ENCODE results near the gene MRPS10.

Gene MRPS10

GRCh38 chr6:42217519-42218367 is at the start of gene MRPS10:
TSS of gene MRPS10 (minus strand) at chr6:42217861. CDS start at chr6:42217849, 12 bp downstream.
- H3K27me3 Mint-ChIP-seq: no peaks in the 10 kb centered on the region
- ATAC-seq (replicated peaks; ENCODE audit: extremely low read depth, poor library complexity, severe bottlenecking) (peak; percentile 100), DNase-seq (ENCODE audit: low spot score in 2 of 2) (peak; percentile 82 to 85)
- no peaks in the 10 kb centered on the region for H3K9me3 Mint-ChIP-seq
- H3K36me3 Mint-ChIP-seq (ENCODE audit: insufficient read depth): peaks cover 21% of the 10 kb centered on the region
- peak within 1 kb of the TSS; percentile 98 for H3K4me3 Mint-ChIP-seq
- peak within 1 kb of the TSS; percentile 99 for H3K27ac Mint-ChIP-seq (ENCODE audit: low read depth)
- H3K4me1 Mint-ChIP-seq: peaks cover 16% of the 10 kb centered on the region

DNA sequence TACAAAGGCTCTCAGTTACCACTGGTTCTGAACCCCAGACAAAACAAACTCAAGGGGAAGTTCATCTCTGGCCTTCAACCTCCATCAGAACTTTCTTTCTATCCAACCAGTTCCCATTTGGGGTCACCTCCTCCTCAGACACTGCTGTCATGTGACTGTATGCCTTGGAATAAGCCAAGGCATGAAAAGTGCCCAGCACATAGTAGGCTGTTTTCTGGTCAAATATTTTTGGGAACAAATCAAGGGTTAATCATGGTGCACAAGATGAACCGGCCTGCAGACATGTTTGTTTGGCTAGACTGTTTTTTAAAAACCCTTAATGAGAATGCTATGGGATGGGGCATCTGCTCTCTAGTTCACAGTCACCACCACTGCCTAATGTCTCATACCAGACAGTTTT is 48.9 kb upstream of the MRPS10 start:
- H3K27me3 Mint-ChIP-seq: no peaks in the 10 kb centered on the region
- no peak for DNase-seq (ENCODE audit: low spot score in 2 of 2)
- no peak for ATAC-seq (replicated peaks; ENCODE audit: extremely low read depth, poor library complexity, severe bottlenecking)
- H3K4me3 Mint-ChIP-seq: no peak overlapping the region
- no peak overlapping the region for H3K27ac Mint-ChIP-seq (ENCODE audit: low read depth)
- H3K4me1 Mint-ChIP-seq: peaks cover 21% of the 10 kb centered on the region
- no peaks in the 10 kb centered on the region for H3K9me3 Mint-ChIP-seq
- H3K36me3 Mint-ChIP-seq (ENCODE audit: insufficient read depth): peaks cover 33% of the 10 kb centered on the region

DNA sequence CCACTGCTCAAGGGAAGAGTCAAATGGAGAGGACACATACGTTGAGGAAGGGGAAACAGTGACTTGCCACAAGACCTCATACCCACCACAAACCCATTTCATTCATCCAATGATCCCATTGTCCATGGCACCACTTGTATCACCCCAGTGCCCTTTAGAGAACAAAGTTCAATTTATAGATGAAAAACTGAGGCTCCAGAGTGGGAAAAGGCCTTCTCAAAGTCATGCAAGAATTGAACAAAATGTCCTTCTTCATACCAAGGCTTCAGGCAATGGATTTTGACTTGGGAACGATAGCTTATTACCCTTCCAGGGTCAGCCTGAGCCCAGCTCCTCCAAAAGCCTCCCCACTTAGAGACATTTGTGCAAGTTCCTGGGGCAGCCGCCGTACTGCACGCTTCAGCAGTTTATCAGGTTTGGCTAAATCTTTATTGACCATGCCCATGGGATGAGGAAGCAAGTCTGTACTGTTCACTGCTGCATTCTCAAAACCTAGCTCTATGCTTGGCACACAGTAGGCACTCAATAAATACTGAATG is 47.3 kb upstream of the MRPS10 start:
- Mint-ChIP-seq H3K4me1 (peaks cover 23% of the 10 kb centered on the region), H3K9me3 (no peaks in the 10 kb centered on the region), H3K36me3 (ENCODE audit: insufficient read depth) (peaks cover 29% of the 10 kb centered on the region), H3K27ac (ENCODE audit: low read depth) (no peak overlapping the region), H3K27me3 (no peaks in the 10 kb centered on the region), H3K4me3 (no peak overlapping the region)
- no peak for DNase-seq (ENCODE audit: low spot score in 2 of 2)
- no peak for ATAC-seq (replicated peaks; ENCODE audit: extremely low read depth, poor library complexity, severe bottlenecking)

DNA sequence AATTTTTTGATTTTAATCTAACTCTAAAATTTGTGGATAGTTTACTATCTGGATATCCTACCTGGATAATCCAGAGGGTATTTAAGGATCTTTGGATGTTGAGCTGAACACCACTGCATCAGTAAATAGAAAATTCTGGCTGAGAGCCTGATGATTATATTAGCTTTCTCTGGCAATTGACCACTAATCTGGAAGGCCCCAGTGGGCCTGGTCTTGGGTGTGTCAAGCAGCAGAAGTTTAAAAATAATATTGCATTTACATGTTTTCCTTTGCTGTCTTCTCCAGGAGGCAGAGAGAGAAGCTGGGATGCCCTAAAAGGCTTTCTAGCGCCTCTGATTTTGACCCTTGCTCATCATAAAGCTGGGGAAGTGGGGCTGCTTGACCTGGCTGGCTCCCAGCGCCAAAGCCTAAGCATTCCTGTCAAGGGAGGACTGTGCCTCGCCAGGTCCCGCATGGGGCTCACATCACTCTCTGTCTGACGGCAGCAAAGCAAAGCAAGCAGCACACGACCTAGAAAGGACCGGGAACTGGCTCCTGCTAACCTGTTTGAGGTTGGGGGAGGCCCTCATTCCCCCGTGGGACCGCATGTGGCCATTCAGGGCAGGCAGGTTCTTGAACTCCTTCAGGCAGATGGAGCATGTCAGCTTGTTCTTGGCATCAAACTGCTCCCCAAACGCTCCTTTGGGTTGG is 46.6 kb upstream of the MRPS10 start:
- Mint-ChIP-seq H3K27ac (ENCODE audit: low read depth) (no peak overlapping the region), H3K4me1 (peaks cover 17% of the 10 kb centered on the region), H3K4me3 (no peak overlapping the region), H3K9me3 (no peaks in the 10 kb centered on the region), H3K36me3 (ENCODE audit: insufficient read depth) (peaks cover 30% of the 10 kb centered on the region), H3K27me3 (no peaks in the 10 kb centered on the region)
- DNase-seq (ENCODE audit: low spot score in 2 of 2): no peak
- no peak for ATAC-seq (replicated peaks; ENCODE audit: extremely low read depth, poor library complexity, severe bottlenecking)

DNA sequence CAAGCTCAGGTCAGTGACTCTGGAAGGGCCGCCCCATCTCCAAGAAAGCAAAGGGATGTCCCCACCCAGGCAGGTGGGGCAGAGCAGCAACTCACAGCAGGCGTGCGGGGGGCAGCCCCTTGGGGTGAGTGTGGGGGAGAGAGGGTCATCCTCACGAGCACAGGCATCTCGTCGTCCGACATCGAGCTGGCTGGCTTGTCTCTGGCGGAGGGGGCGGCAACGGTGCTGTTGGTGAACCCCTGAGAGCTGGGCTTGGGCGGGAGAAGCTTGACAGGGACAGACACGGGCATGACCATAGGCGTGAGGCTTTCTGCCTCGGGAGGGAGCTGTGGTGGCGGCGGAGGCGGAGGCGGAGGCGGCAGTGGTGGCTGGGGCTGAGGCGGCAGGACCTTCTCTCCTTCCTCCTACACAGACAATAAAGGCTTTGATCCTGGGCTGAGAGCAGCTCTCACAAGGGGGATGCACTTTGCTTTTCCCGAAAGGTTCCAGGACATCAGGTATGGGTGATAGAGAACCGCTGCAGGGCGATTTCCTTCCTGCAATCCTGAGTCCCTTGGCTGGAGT is 45.6 kb upstream of the MRPS10 start:
- Mint-ChIP-seq H3K4me3 (no peak overlapping the region), H3K4me1 (peaks cover 16% of the 10 kb centered on the region), H3K36me3 (ENCODE audit: insufficient read depth) (peaks cover 31% of the 10 kb centered on the region), H3K27ac (ENCODE audit: low read depth) (no peak overlapping the region), H3K9me3 (no peaks in the 10 kb centered on the region), H3K27me3 (no peaks in the 10 kb centered on the region)
- ATAC-seq (replicated peaks; ENCODE audit: extremely low read depth, poor library complexity, severe bottlenecking) (no peak), DNase-seq (ENCODE audit: low spot score in 2 of 2) (no peak)

GRCh38 chr6:42260972-42261371 is 43.3 kb upstream of the MRPS10 start:
- H3K4me1 Mint-ChIP-seq: peaks cover 16% of the 10 kb centered on the region
- H3K36me3 Mint-ChIP-seq (ENCODE audit: insufficient read depth): peaks cover 36% of the 10 kb centered on the region
- no peak overlapping the region for H3K4me3 Mint-ChIP-seq
- H3K9me3 Mint-ChIP-seq: no peaks in the 10 kb centered on the region
- no peak for ATAC-seq (replicated peaks; ENCODE audit: extremely low read depth, poor library complexity, severe bottlenecking)
- no peak for DNase-seq (ENCODE audit: low spot score in 2 of 2)
- H3K27ac Mint-ChIP-seq (ENCODE audit: low read depth): peak overlapping the region; percentile 44
- H3K27me3 Mint-ChIP-seq: no peaks in the 10 kb centered on the region

- Mint-ChIP-seq H3K4me1 (peaks cover 16% of the 10 kb centered on the region), H3K27me3 (no peaks in the 10 kb centered on the region), H3K36me3 (ENCODE audit: insufficient read depth) (peaks cover 39% of the 10 kb centered on the region), H3K9me3 (no peaks in the 10 kb centered on the region), H3K4me3 (no peak overlapping the region), H3K27ac (ENCODE audit: low read depth) (peak overlapping the region; percentile 25)
- ATAC-seq (replicated peaks; ENCODE audit: extremely low read depth, poor library complexity, severe bottlenecking) (no peak), DNase-seq (ENCODE audit: low spot score in 2 of 2) (no peak)
Observed at GRCh38 chr6:42260396-42260888, 42.8 kb upstream of the MRPS10 start.

- no peak for DNase-seq (ENCODE audit: low spot score in 2 of 2)
- Mint-ChIP-seq H3K4me3 (no peak overlapping the region), H3K36me3 (ENCODE audit: insufficient read depth) (peaks cover 39% of the 10 kb centered on the region), H3K27ac (ENCODE audit: low read depth) (peak overlapping the region; percentile 25), H3K9me3 (no peaks in the 10 kb centered on the region), H3K27me3 (no peaks in the 10 kb centered on the region), H3K4me1 (peaks cover 16% of the 10 kb centered on the region)
- ATAC-seq (replicated peaks; ENCODE audit: extremely low read depth, poor library complexity, severe bottlenecking): no peak
Observed at GRCh38 chr6:42259841-42260395, 42.3 kb upstream of the MRPS10 start.

DNA sequence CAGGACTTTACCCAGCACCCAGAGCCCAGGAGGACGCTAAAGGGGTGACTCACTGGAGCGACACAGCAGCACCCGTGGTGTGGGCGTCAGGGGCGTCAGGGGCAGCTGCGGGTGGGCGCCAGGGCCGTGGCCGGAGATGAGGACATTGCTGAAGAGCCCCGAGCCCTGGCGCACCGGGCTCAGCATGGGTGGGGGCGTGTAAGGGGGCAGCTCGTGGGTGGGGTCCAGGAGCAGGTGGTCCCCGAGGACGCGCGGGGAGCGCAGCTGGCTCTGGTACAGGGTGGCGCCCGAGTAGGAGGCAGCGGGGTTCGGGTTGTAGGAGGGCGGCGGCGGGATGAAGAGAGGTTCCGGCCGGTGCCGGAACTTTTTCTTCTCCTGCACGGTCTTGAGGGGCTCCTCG is 41.6 kb upstream of the MRPS10 start:
- no peaks in the 10 kb centered on the region for H3K9me3 Mint-ChIP-seq
- no peak for ATAC-seq (replicated peaks; ENCODE audit: extremely low read depth, poor library complexity, severe bottlenecking)
- H3K27me3 Mint-ChIP-seq: no peaks in the 10 kb centered on the region
- peaks cover 16% of the 10 kb centered on the region for H3K4me1 Mint-ChIP-seq
- no peak overlapping the region for H3K27ac Mint-ChIP-seq (ENCODE audit: low read depth)
- H3K36me3 Mint-ChIP-seq (ENCODE audit: insufficient read depth): peaks cover 45% of the 10 kb centered on the region
- no peak overlapping the region for H3K4me3 Mint-ChIP-seq
- no peak for DNase-seq (ENCODE audit: low spot score in 2 of 2)

DNA sequence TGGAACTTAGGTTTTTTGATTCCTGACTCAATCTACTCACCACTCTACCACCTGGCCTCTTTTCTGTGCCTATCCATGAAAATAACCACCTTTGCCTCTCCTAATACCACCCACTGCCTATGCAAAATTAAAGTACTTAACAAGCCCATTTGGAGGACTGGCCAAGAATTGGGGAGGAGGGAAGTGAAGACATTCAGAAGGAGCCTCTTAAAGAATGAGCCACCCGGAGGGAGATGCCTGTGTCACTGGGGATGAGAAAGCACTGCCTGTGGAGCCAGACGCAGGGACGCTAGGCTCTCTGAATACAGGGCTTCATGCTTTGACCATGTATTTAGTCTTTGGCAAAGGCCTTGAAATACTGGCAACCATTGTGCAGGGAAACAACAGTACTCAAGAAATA is 40.0 kb upstream of the MRPS10 start:
- Mint-ChIP-seq H3K27ac (ENCODE audit: low read depth) (no peak overlapping the region), H3K36me3 (ENCODE audit: insufficient read depth) (peaks cover 50% of the 10 kb centered on the region)
- ATAC-seq (replicated peaks; ENCODE audit: extremely low read depth, poor library complexity, severe bottlenecking): no peak

GRCh38 chr6:42257063-42257462 is 39.4 kb upstream of the MRPS10 start:
- peaks cover 45% of the 10 kb centered on the region for H3K36me3 Mint-ChIP-seq (ENCODE audit: insufficient read depth)
- H3K27me3 Mint-ChIP-seq: no peaks in the 10 kb centered on the region
- no peak overlapping the region for H3K27ac Mint-ChIP-seq (ENCODE audit: low read depth)
- DNase-seq (ENCODE audit: low spot score in 2 of 2): no peak
- no peaks in the 10 kb centered on the region for H3K9me3 Mint-ChIP-seq
- H3K4me1 Mint-ChIP-seq: peaks cover 19% of the 10 kb centered on the region
- ATAC-seq (replicated peaks; ENCODE audit: extremely low read depth, poor library complexity, severe bottlenecking): no peak
- no peak overlapping the region for H3K4me3 Mint-ChIP-seq

More for the DNA sequence above, 40.0 kb upstream of the MRPS10 start:
- no peaks in the 10 kb centered on the region for H3K9me3 Mint-ChIP-seq
- peaks cover 17% of the 10 kb centered on the region for H3K4me1 Mint-ChIP-seq
- no peak for DNase-seq (ENCODE audit: low spot score in 2 of 2)
- H3K27me3 Mint-ChIP-seq: no peaks in the 10 kb centered on the region
- no peak overlapping the region for H3K4me3 Mint-ChIP-seq

DNA sequence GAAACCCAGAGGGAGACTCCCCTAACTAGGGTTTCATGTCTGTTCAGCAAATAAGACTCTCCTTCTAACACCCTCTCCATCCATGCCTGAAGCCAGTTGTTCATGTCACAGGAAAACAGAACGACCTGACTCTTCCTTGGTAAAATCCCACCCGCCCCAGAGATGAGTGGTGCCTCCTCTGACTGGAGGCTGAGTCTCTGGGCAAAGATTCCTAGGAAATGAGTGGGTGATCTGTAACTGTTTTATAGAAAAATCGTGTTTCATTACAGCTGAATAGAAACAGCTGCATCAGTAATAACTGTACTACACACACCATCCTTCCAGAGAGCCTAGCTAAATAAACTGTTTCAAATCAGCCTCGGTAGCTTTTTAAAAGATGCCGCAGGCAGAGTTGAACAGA is 37.4 kb upstream of the MRPS10 start:
- no peak overlapping the region for H3K27ac Mint-ChIP-seq (ENCODE audit: low read depth)
- peaks cover 12% of the 10 kb centered on the region for H3K4me1 Mint-ChIP-seq
- no peak overlapping the region for H3K4me3 Mint-ChIP-seq
- no peaks in the 10 kb centered on the region for H3K27me3 Mint-ChIP-seq
- DNase-seq (ENCODE audit: low spot score in 2 of 2) (no peak), ATAC-seq (replicated peaks; ENCODE audit: extremely low read depth, poor library complexity, severe bottlenecking) (no peak)
- H3K9me3 Mint-ChIP-seq: no peaks in the 10 kb centered on the region
- H3K36me3 Mint-ChIP-seq (ENCODE audit: insufficient read depth): peaks cover 47% of the 10 kb centered on the region
